Ishikawa (cell line): ENCODE results near the gene FAM181A.

Experiments
- CEBPB ChIP-seq: IDR thresholded peaks from 2 replicates; pipeline ENCODE4 v1.6.1; 2012
- CREB1 ChIP-seq: IDR thresholded peaks from 2 replicates; pipeline ENCODE4 v1.6.1; 2012; ENCODE audit warnings: low read depth
- EGR1 ChIP-seq: IDR thresholded peaks from 2 replicates; pipeline ENCODE4 v1.6.1; 2012
- EP300 ChIP-seq: IDR thresholded peaks from 2 replicates; pipeline ENCODE4 v1.6.1; 2012; ENCODE audit warnings: borderline replicate concordance
- FOXM1 ChIP-seq: IDR thresholded peaks from 2 replicates; pipeline ENCODE4 v1.6.1; 2012; ENCODE audit warnings: low read depth, borderline replicate concordance
- MAX ChIP-seq: IDR thresholded peaks from 2 replicates; pipeline ENCODE4 v1.6.1; 2012
- NFIC ChIP-seq: IDR thresholded peaks from 2 replicates; pipeline ENCODE4 v1.6.1; 2012
- RAD21 ChIP-seq: IDR thresholded peaks from 2 replicates; pipeline ENCODE4 v1.6.1; 2012; ENCODE audit warnings: low read depth
- REST ChIP-seq: IDR thresholded peaks from 2 replicates; pipeline ENCODE4 v1.6.1; 2012; ENCODE audit warnings: low read depth, mild to moderate bottlenecking
- TAF1 ChIP-seq: IDR thresholded peaks from 2 replicates; pipeline ENCODE4 v1.6.1; 2012; ENCODE audit warnings: low read depth, mild to moderate bottlenecking
- TCF12 ChIP-seq: IDR thresholded peaks from 2 replicates; pipeline ENCODE4 v1.6.1; 2012; ENCODE audit warnings: low read depth
- TEAD4 ChIP-seq: IDR thresholded peaks from 2 replicates; pipeline ENCODE4 v1.6.1; 2012
- USF1 ChIP-seq: IDR thresholded peaks from 2 replicates; pipeline ENCODE4 v1.6.1; 2012
- YY1 ChIP-seq: IDR thresholded peaks from 2 replicates; pipeline ENCODE4 v1.6.1; 2012; ENCODE audit warnings: low read depth
- ZBTB7A ChIP-seq: IDR thresholded peaks from 2 replicates; pipeline ENCODE4 v1.6.1; 2012; ENCODE audit warnings: low read depth

FAM181A gene

GRCh38 chr14:93943052-93943451, 15.9 kb downstream of the FAM181A start:
- TF ChIP-seq TEAD4, result no peak
- no peak for TF ChIP-seq EGR1
- no peak for TF ChIP-seq MAX
- TF ChIP-seq ZBTB7A, result no peak
- TF ChIP-seq EP300, result no peak
- TF ChIP-seq CEBPB, result no peak
- no peak for TF ChIP-seq REST

GRCh38 chr14:93943930-93944329, 16.8 kb downstream of the FAM181A start:
- TF ChIP-seq MAX, result no peak
- TF ChIP-seq EP300, result no peak
- no peak for TF ChIP-seq USF1
- TF ChIP-seq CREB1, result no peak
- no peak for TF ChIP-seq ZBTB7A
- no peak for TF ChIP-seq FOXM1
- no peak for TF ChIP-seq RAD21
- TF ChIP-seq CEBPB, result no peak
- TF ChIP-seq TAF1, result no peak
- TF ChIP-seq TCF12, result no peak
- TF ChIP-seq EGR1, result no peak

- TF ChIP-seq TEAD4, result 0 out of 2 replicates have a peak, but pooled peaks have one; percentile 21
- TF ChIP-seq EP300, result no peak
Measured at GRCh38 chr14:93944348-93945069, 17.4 kb downstream of the FAM181A start.

- TF ChIP-seq TEAD4, result no peak
- no peak for TF ChIP-seq EGR1
- TF ChIP-seq MAX, result no peak
- TF ChIP-seq CEBPB, result no peak
- no peak for TF ChIP-seq TCF12
- TF ChIP-seq USF1, result no peak
- no peak for TF ChIP-seq NFIC
- no peak for TF ChIP-seq TAF1
Measured at GRCh38 chr14:93945070-93945399, 17.9 kb downstream of the FAM181A start.

- TF ChIP-seq EGR1, result no peak
- TF ChIP-seq CREB1, result no peak
- TF ChIP-seq TAF1, result no peak
- no peak for TF ChIP-seq TCF12
Measured at GRCh38 chr14:93946104-93946503, 19.0 kb downstream of the FAM181A start.

- no peak for TF ChIP-seq ZBTB7A
- TF ChIP-seq EP300, result no peak
- TF ChIP-seq TAF1, result no peak
- no peak for TF ChIP-seq CREB1
- TF ChIP-seq MAX, result no peak
- no peak for TF ChIP-seq CEBPB
- no peak for TF ChIP-seq EGR1
- TF ChIP-seq YY1, result no peak
Measured at GRCh38 chr14:93946541-93947090, 19.5 kb downstream of the FAM181A start.

GRCh38 chr14:93947282-93947681, 20.1 kb downstream of the FAM181A start:
- TF ChIP-seq NFIC (no peak), ZBTB7A (no peak), TEAD4 (no peak), EGR1 (no peak), EP300 (no peak), FOXM1 (no peak), RAD21 (no peak), TAF1 (no peak), MAX (no peak), REST (no peak), TCF12 (no peak), YY1 (no peak), USF1 (no peak), CEBPB (no peak), CREB1 (no peak)
